HG02610 (cell line): ENCODE results near the gene SGCD.

Experiments
- ATAC-seq: cut with Tn5 transposase; IDR thresholded peaks from one replicate; pipeline ENCODE4 v1.9.1; 2021; ENCODE audit warnings: mild to moderate bottlenecking, moderate library complexity; ENCODE audit not compliant: unreplicated experiment

Gene SGCD

GRCh38 chr5:156326718-156327259 is at the start of gene SGCD:
TSS of gene SGCD (plus strand) at chr5:156327164.
- ATAC-seq, result no peak

GRCh38 chr5:156277290-156277689 is 49.7 kb upstream of the SGCD start:
- no peak for ATAC-seq

- no peak for ATAC-seq
These were observed 31.5 kb upstream of the SGCD start for GRCh38 chr5:156295431-156295830.

- no peak for ATAC-seq
These were observed 16.8 kb upstream of the SGCD start for GRCh38 chr5:156310115-156310514.

- no peak for ATAC-seq
These were observed 13.9 kb upstream of the SGCD start for GRCh38 chr5:156312897-156313694.

GRCh38 chr5:156314416-156314815 is 12.5 kb upstream of the SGCD start:
- no peak for ATAC-seq

- ATAC-seq, result no peak
These were observed 4.3 kb upstream of the SGCD start for GRCh38 chr5:156322666-156323065.

- no peak for ATAC-seq
These were observed 332 bp downstream of the SGCD start for GRCh38 chr5:156327296-156327695.

GRCh38 chr5:156328161-156328560 is 1.2 kb downstream of the SGCD start:
- ATAC-seq, result no peak

GRCh38 chr5:156328766-156329165 is 1.8 kb downstream of the SGCD start:
- no peak for ATAC-seq

GRCh38 chr5:156329171-156329611 is 2.2 kb downstream of the SGCD start:
- no peak for ATAC-seq

GRCh38 chr5:156330141-156330870 is 3.3 kb downstream of the SGCD start:
- ATAC-seq, result no peak

GRCh38 chr5:156331181-156331580 is 4.2 kb downstream of the SGCD start:
- ATAC-seq, result no peak

- no peak for ATAC-seq
These were observed 4.9 kb downstream of the SGCD start for GRCh38 chr5:156331845-156332244.

- no peak for ATAC-seq
These were observed 5.3 kb downstream of the SGCD start for GRCh38 chr5:156332245-156332644.

- ATAC-seq, result no peak
These were observed 12.3 kb downstream of the SGCD start for GRCh38 chr5:156339139-156339841.

GRCh38 chr5:156340893-156341292 is 13.9 kb downstream of the SGCD start:
- ATAC-seq, result no peak

- no peak for ATAC-seq
These were observed 23.3 kb downstream of the SGCD start for GRCh38 chr5:156350256-156350655.

GRCh38 chr5:156351423-156351822 is 24.5 kb downstream of the SGCD start:
- ATAC-seq, result no peak

GRCh38 chr5:156354571-156354970 is 27.6 kb downstream of the SGCD start:
- no peak for ATAC-seq

GRCh38 chr5:156356238-156356637 is 29.3 kb downstream of the SGCD start:
- ATAC-seq, result no peak
